ENCODE measurements around the gene GRM3.
A peak's percentile ranks its signal among the peaks of the same experiment; 100 is the strongest.

GRM3 gene

DNA sequence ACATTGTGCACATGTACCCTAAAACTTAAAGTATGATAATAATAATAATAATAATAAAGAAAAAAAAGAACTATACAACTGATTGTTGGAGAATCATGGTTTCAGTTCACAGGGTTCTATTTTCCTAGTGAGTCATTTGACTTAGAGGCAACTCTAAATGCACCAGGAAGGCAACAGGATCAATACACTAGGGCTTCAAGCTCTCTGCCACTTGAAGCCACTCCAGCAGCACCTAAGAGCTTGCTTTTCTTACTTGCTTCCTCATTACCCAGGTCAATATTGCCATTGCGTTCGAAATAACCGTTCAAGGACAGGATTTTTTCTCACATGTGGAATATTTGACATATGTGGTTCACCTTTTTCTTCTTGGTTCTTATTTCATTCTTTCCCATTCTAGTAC, 189.7 kb downstream of the GRM3 start:
- TF ChIP-seq, protein P1, sequence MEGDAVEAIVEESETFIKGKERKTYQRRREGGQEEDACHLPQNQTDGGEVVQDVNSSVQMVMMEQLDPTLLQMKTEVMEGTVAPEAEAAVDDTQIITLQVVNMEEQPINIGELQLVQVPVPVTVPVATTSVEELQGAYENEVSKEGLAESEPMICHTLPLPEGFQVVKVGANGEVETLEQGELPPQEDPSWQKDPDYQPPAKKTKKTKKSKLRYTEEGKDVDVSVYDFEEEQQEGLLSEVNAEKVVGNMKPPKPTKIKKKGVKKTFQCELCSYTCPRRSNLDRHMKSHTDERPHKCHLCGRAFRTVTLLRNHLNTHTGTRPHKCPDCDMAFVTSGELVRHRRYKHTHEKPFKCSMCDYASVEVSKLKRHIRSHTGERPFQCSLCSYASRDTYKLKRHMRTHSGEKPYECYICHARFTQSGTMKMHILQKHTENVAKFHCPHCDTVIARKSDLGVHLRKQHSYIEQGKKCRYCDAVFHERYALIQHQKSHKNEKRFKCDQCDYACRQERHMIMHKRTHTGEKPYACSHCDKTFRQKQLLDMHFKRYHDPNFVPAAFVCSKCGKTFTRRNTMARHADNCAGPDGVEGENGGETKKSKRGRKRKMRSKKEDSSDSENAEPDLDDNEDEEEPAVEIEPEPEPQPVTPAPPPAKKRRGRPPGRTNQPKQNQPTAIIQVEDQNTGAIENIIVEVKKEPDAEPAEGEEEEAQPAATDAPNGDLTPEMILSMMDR (IDR thresholded peaks at IDR 0.05; ENCODE audit: control insufficient read depth, extremely low read depth, insufficient read depth) = no peak
- DNase-seq (ENCODE audit: low read depth) = no peak

DNA sequence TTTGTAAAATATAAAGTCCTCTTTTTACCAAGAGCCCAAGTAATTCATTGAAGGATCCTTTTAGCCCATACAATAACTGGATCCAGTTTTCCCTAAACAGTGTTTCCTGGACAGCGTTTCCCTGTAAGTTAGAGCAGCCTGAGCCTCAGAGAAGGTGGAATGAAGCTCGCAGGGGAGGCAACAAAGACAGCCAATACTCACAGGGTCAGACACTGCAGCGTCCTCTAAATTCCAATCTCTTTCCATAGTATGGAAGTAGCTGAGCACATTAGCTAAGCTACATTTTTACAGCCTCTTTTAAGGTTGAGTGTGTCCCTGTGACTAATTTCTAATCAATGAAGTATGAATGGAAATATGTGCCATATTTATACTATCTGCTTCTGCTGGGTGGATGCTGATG, 193.5 kb downstream of the GRM3 start:
- H3K4me3 ChIP-seq (ENCODE audit: low read depth, low read length) = no peak overlapping the region
- TF ChIP-seq, protein P1 (IDR thresholded peaks at IDR 0.05; ENCODE audit: control insufficient read depth, extremely low read depth, insufficient read depth) = no peak
- DNase-seq (ENCODE audit: low read depth) = no peak

More for the DNA sequence above, 189.7 kb downstream of the GRM3 start:
- H3K4me3 ChIP-seq (ENCODE audit: low read depth, low read length) = no peak overlapping the region

DNA sequence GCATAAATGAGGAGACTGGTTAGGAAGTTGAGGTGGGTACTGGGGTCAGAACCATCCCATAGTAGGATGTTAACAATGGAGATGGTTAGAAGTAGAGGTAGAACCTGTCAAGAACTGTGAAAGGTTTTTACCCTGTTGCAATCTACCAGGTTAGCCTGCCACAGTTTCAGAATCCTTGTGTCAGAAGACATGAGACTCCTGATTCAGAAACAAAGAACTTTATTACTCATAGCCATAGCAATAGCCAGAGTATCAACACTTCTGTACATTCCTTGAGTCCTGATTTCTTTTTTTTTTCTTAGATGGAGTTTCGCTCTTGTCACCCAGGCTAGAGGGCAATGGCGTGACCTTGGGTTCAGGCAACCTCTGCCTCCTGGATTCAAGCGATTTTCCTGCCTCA, 200.9 kb downstream of the GRM3 start:
- no peak overlapping the region for H3K4me3 ChIP-seq (ENCODE audit: low read depth, low read length)
- DNase-seq (ENCODE audit: low read depth) = no peak
- TF ChIP-seq, protein P1 (IDR thresholded peaks at IDR 0.05; ENCODE audit: control insufficient read depth, extremely low read depth, insufficient read depth) = no peak

DNA sequence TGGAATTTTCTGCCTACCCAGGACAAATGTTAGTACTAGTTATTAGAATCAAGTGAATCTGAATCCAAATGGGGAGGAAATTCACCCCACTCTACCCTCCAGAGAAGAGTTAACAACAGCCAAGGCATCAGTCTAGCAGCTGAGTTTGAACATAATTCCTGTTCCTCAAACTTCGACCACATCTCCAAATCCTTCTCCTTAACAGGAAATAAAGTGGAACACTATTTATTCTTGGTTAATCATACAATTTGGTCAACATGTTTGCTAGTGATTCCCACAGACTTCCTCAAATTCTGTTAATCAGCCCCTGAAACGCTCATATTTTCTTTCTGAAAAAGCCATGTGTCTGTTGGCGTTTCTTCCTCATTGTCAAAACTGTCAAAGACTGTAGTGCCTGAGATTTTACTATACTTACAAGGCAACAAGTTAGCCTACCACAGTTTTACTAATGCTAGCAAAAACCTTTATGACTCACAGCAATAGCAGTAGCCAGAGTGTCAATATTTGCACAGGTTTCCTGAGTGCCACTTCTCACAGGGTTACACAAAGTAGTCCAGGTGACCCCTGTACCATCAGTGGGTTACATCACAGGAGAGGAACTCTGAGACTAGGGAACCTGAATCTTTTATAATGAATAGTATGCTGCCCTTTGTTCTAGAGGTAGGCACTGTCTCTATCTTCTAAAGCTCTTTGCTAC, 202.9 kb downstream of the GRM3 start:
- DNase-seq (ENCODE audit: low read depth) = peak; percentile 88
- TF ChIP-seq, protein P1 (IDR thresholded peaks at IDR 0.05; ENCODE audit: control insufficient read depth, extremely low read depth, insufficient read depth) = no peak
- no peak overlapping the region for H3K4me3 ChIP-seq (ENCODE audit: low read depth, low read length)

DNA sequence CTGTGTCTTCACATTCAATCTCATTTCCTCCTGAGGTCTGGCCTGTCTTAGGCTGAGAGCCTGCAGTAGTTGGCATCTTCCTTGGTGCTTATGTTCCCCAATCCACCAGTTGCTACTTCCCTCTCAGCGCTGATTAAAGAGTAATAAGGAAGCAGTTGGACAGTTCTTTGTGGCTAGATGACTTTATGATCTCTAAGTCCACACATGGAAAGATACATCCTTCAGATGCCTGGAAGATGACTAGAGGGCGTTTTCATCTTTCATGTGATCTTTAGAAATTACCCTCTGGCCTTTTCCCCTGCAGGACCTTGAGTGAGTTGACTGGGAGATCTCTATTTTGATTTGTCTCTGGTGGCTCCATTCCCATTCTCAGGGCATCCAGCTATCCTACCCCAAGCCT, 204.5 kb downstream of the GRM3 start:
- TF ChIP-seq, protein P1 (IDR thresholded peaks at IDR 0.05; ENCODE audit: control insufficient read depth, extremely low read depth, insufficient read depth) = no peak
- no peak for DNase-seq (ENCODE audit: low read depth)
- no peak overlapping the region for H3K4me3 ChIP-seq (ENCODE audit: low read depth, low read length)

DNA sequence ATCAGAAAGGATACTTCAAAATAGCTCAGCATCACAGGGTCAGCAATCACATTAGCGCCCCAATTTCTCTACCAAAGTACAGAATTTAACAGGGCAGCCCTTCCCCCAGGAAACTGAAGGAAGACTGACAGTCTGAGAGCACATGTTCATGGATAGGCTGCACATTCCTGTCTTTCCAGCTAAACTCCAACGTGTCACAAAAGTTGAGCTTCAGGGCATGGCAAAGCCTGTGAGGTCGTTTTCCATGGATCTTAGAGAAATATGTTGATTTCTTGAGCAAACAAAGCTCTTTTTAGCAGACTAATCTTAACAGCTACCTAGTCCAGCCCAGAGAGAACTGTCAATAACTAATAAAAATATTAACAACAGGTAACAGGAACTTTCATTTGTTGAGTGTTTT, 207.9 kb downstream of the GRM3 start:
- TF ChIP-seq, protein P1 (IDR thresholded peaks at IDR 0.05; ENCODE audit: control insufficient read depth, extremely low read depth, insufficient read depth) = no peak
- H3K4me3 ChIP-seq (ENCODE audit: low read depth, low read length) = no peak overlapping the region
- no peak for DNase-seq (ENCODE audit: low read depth)

DNA sequence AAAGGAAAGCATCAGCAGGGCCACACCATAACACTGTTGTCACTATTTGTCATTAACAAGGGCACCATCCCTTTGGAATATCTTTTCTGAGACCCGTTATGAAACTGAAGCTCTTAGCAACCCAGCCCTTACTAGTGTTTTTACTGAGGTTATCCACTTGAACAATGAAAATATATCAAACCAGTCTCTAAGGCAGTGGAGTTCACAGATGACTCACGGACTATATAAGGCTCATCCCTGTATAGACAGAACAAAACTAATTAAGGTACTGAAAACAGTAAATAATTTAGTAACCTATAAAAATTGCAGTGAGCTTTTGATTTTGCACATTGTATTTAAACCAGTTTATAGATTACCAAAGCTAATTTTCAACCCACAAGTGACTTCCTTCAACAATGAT, 219.7 kb downstream of the GRM3 start:
- DNase-seq (ENCODE audit: low read depth) = no peak
- H3K4me3 ChIP-seq (ENCODE audit: low read depth, low read length) = no peak overlapping the region
- TF ChIP-seq, protein P1 (IDR thresholded peaks at IDR 0.05; ENCODE audit: control insufficient read depth, extremely low read depth, insufficient read depth) = no peak
